Testis (tissue), 2 donors: ENCODE measurements around the gene FGGY.

ENCODE experiments used
- POLR2A ChIP-seq: fragments of 450-650 bp; IDR thresholded peaks from one replicate; pipeline ENCODE4 v1.6.1; 2017; ENCODE audit warnings: antibody characterized with exemption, mild to moderate bottlenecking, moderate library complexity
- TF ChIP-seq, protein P1 (sequence below), 3 experiments: fragments of 450-650 bp in 2 of 3; fragments of 200-600 bp in 1 of 3; sonication (generic) in 1 of 3; IDR thresholded peaks; one replicate each; pipeline ENCODE4 v1.5.1; 2016 to 2019; ENCODE audit warnings: antibody characterized with exemption in 3 of 3, mild to moderate bottlenecking in 2 of 3, moderate library complexity in 1 of 3

- TF ChIP-seq POLR2A, result no peak
- TF ChIP-seq, protein P1, sequence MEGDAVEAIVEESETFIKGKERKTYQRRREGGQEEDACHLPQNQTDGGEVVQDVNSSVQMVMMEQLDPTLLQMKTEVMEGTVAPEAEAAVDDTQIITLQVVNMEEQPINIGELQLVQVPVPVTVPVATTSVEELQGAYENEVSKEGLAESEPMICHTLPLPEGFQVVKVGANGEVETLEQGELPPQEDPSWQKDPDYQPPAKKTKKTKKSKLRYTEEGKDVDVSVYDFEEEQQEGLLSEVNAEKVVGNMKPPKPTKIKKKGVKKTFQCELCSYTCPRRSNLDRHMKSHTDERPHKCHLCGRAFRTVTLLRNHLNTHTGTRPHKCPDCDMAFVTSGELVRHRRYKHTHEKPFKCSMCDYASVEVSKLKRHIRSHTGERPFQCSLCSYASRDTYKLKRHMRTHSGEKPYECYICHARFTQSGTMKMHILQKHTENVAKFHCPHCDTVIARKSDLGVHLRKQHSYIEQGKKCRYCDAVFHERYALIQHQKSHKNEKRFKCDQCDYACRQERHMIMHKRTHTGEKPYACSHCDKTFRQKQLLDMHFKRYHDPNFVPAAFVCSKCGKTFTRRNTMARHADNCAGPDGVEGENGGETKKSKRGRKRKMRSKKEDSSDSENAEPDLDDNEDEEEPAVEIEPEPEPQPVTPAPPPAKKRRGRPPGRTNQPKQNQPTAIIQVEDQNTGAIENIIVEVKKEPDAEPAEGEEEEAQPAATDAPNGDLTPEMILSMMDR (IDR thresholded peaks at IDR 0.05), result no peak
These were observed 205.3 kb downstream of the FGGY start for GRCh38 chr1:59502009-59502691.
